Activated CD4-positive, alpha-beta T cell treated with anti-CD3 and anti-CD28 coated beads, Interleukin-2, amount 10 ng/mL, durations not matched to agents 24 days and 14 days (primary cell): Measurements from ENCODE around the gene GJD2. TPM values are rescaled to one million over a fixed set of nuclear protein-coding genes. Genes with fewer than 3 reads are reported as not detected.

Experiments
- DNase-seq: peaks from one replicate; pipeline ENCODE4 v3.0.0; 2022
- H3K27ac Mint-ChIP-seq: one replicate; pipeline ENCODE4 v1.8.0; 2022; ENCODE audit warnings: mild to moderate bottlenecking, mixed read lengths
- H3K27me3 Mint-ChIP-seq: one replicate; pipeline ENCODE4 v1.8.0; 2022; ENCODE audit warnings: mixed read lengths
- H3K36me3 Mint-ChIP-seq: one replicate; pipeline ENCODE4 v1.8.0; 2022; ENCODE audit warnings: low read depth, mild to moderate bottlenecking, mixed read lengths
- H3K4me1 Mint-ChIP-seq: one replicate; pipeline ENCODE4 v1.8.0; 2021; ENCODE audit warnings: mixed read lengths
- H3K4me3 Mint-ChIP-seq: one replicate; pipeline ENCODE4 v1.8.0; 2022; ENCODE audit warnings: mild to moderate bottlenecking, moderate library complexity, mixed read lengths
- H3K9me3 Mint-ChIP-seq: one replicate; pipeline ENCODE4 v1.8.0; 2021; ENCODE audit warnings: mixed read lengths
- intact Hi-C: fragments of 100-400 bp; cut with micrococcal nuclease; formaldehyde crosslinking; loops from one replicate; pipeline ENCODE4 v1.15.1; 2023
- total RNA-seq: library from RNA; stranded (reverse); gene quantifications from 2 replicates; pipeline ENCODE4 v1.2.3, GENCODE V29; 2022

Gene GJD2
- total RNA-seq, 1 donor from 2014 or later = not detected

DNA sequence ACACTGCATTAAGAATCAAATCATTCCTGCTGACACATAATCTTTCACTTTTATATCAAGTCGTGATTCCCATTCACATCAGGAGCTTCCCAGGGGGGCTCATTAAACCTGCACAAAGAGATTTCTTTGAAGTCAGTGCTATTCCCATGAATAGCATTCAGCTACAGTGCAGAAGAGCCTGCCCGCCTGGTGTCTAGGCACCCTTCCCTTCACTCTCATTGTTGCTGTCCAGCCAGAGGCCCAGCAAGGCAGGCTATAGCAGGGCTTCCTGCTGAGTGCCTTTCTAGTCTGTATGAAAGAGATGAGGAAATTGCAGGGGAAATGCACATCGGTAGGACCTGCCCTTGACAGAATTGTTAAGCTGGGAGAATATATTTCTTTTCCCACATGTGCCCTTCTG lies 4.5 kb upstream of the GJD2 start:
- intact Hi-C loops = no loop called here
- H3K4me3 Mint-ChIP-seq = no peak overlapping the region
- H3K4me1 Mint-ChIP-seq = no peaks in the 10 kb centered on the region
- H3K27ac Mint-ChIP-seq = no peak overlapping the region
- H3K36me3 Mint-ChIP-seq = no peaks in the 10 kb centered on the region
- H3K27me3 Mint-ChIP-seq = peaks cover 48% of the 10 kb centered on the region
- H3K9me3 Mint-ChIP-seq = no peaks in the 10 kb centered on the region
- DNase-seq = no peak

DNA sequence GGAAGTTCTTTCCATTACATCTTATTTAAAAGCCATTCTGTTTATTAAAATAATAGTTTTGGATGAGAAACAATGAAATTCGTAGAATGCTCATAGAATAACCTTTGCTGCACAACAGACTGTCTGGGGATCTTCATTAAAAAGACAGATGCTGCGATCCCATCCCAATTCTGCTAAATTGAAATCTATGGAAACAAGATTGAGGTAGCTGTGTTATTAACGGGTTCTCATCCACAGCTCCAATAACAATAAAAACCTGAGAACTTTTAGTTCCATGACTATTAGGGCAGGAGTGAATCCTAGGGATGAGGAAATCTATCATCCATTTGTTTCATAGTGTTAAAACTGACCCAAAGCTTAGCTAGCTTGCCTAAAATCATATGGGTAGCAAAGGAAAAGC lies 2.5 kb upstream of the GJD2 start:
- peaks cover 3% of the 10 kb centered on the region for H3K4me1 Mint-ChIP-seq
- H3K27me3 Mint-ChIP-seq = peaks cover 61% of the 10 kb centered on the region
- no peak overlapping the region for H3K4me3 Mint-ChIP-seq
- no peak overlapping the region for H3K27ac Mint-ChIP-seq
- intact Hi-C loops = no loop called here
- no peak for DNase-seq
- no peaks in the 10 kb centered on the region for H3K9me3 Mint-ChIP-seq
- H3K36me3 Mint-ChIP-seq = no peaks in the 10 kb centered on the region

DNA sequence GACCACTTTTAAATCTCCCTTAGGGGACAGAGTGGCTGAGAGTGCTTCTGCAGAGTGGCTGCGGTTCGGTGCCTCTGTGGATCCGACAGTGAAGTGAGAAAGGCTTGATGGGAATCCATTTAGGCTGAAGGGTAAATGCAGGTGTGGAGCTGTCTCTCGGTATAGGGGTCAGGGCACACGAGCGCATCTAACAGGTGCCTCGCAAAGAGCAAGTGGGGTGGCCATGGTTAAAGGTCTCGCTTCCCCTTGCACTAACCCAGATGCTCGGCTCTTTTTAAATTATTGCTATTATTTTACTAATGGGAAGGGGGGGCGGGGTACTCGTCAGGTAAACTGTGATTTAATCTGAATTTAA lies 598 bp upstream of the GJD2 start:
- Mint-ChIP-seq H3K4me1 (peaks cover 3% of the 10 kb centered on the region), H3K27me3 (peaks cover 56% of the 10 kb centered on the region), H3K36me3 (no peaks in the 10 kb centered on the region), H3K9me3 (no peaks in the 10 kb centered on the region), H3K4me3 (no peak overlapping the region), H3K27ac (no peak overlapping the region)
- intact Hi-C loops = no loop called here
- DNase-seq = no peak

DNA sequence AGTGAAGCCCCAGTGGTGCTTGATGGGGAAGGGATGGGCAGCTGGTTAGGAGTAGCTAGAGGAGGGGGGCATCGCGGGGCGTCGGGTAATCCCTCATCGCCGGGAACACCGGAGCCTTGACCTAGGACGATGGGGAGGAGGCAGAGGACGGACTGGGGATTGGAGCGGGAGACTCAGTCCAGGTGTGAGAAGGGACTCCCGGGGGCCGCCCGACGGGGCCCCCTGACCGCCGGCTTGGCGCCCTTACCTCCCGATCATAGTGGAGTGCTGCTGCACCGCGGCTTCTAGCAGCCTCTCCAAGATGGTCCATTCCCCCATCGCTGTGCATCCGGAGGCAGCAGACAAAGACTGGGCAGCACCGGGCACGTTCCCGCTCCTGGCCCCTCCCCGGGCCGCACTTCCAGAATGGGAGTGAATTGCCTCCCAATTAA lies 612 bp downstream of the GJD2 start:
- Mint-ChIP-seq H3K4me3 (no peak overlapping the region), H3K27ac (no peak overlapping the region)
- intact Hi-C loops = no loop called here

GRCh38 chr15:34753236-34753894 lies 1.4 kb downstream of the GJD2 start:
- Mint-ChIP-seq H3K27ac (no peak overlapping the region), H3K27me3 (peaks cover 57% of the 10 kb centered on the region), H3K9me3 (no peaks in the 10 kb centered on the region), H3K36me3 (no peaks in the 10 kb centered on the region), H3K4me1 (peaks cover 3% of the 10 kb centered on the region), H3K4me3 (no peak overlapping the region)
- intact Hi-C loops = no loop called here
- no peak for DNase-seq

More for the DNA sequence above, 612 bp downstream of the GJD2 start:
- Mint-ChIP-seq H3K9me3 (no peaks in the 10 kb centered on the region), H3K36me3 (no peaks in the 10 kb centered on the region), H3K4me1 (peaks cover 3% of the 10 kb centered on the region), H3K27me3 (peaks cover 59% of the 10 kb centered on the region)
- DNase-seq = no peak

DNA sequence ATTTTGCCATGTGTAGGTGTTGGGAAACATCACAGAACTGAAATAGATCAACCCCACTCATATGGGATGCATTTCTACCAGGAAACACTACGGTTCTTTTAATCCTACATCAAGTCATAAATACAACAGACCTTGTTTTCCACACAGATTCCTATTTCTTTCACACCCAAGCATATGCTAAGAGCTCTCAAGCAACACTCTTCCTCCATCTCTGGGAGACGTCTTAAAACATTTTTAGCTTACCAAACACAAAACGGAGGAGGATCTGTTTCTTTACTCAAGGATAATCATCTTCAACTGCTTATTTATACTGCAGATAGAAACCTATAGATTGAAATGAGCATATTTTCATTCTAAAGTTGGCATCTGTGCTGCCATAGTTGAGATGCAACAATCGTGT lies 5.1 kb downstream of the GJD2 start:
- no peak for DNase-seq
- no peak overlapping the region for H3K27ac Mint-ChIP-seq
- H3K4me3 Mint-ChIP-seq = no peak overlapping the region
- no peaks in the 10 kb centered on the region for H3K9me3 Mint-ChIP-seq
- H3K27me3 Mint-ChIP-seq = peaks cover 27% of the 10 kb centered on the region
- intact Hi-C loops = no loop called here
- peaks cover 3% of the 10 kb centered on the region for H3K4me1 Mint-ChIP-seq
- H3K36me3 Mint-ChIP-seq = no peaks in the 10 kb centered on the region

- no peak overlapping the region for H3K27ac Mint-ChIP-seq
- no peak overlapping the region for H3K4me3 Mint-ChIP-seq
- DNase-seq = no peak
- intact Hi-C loops = no loop called here
- peaks cover 17% of the 10 kb centered on the region for H3K27me3 Mint-ChIP-seq
- no peaks in the 10 kb centered on the region for H3K36me3 Mint-ChIP-seq
- no peaks in the 10 kb centered on the region for H3K4me1 Mint-ChIP-seq
- H3K9me3 Mint-ChIP-seq = no peaks in the 10 kb centered on the region
Observed at GRCh38 chr15:34739346-34739745, 15.5 kb downstream of the GJD2 start.

DNA sequence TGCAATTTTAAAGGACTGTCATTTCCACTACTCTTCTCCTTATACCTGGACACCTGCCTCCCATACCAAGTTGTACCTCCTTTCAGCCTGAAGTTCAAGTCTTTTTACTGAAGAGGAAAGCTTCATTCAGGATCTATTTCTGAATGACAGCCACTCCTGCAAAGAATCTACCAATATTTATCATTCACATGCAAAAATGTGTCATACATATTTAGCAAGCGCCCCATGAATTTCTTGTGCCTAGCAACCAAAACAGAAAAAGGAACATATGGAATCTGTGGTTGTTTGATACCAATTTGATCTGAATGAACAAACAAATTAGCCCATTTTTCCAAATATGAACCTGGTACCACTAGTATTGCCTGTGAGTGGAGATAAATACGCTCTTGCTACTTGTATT lies 16.8 kb downstream of the GJD2 start:
- no peaks in the 10 kb centered on the region for H3K9me3 Mint-ChIP-seq
- H3K4me1 Mint-ChIP-seq = no peaks in the 10 kb centered on the region
- no peak for DNase-seq
- H3K27ac Mint-ChIP-seq = no peak overlapping the region
- intact Hi-C loops = no loop called here
- no peak overlapping the region for H3K4me3 Mint-ChIP-seq
- H3K27me3 Mint-ChIP-seq = peaks cover 17% of the 10 kb centered on the region
- no peaks in the 10 kb centered on the region for H3K36me3 Mint-ChIP-seq

GRCh38 chr15:34737477-34737876 lies 17.3 kb downstream of the GJD2 start:
- no peak for DNase-seq
- Mint-ChIP-seq H3K9me3 (peaks cover under 1% of the 10 kb centered on the region), H3K27ac (no peak overlapping the region), H3K27me3 (peaks cover 17% of the 10 kb centered on the region), H3K4me1 (peaks cover under 1% of the 10 kb centered on the region), H3K4me3 (no peak overlapping the region), H3K36me3 (no peaks in the 10 kb centered on the region)
- intact Hi-C loops = no loop called here

- peaks cover 7% of the 10 kb centered on the region for H3K9me3 Mint-ChIP-seq
- intact Hi-C loops = no loop called here
- H3K27me3 Mint-ChIP-seq = peaks cover 22% of the 10 kb centered on the region
- H3K27ac Mint-ChIP-seq = no peak overlapping the region
- DNase-seq = no peak
- peaks cover 3% of the 10 kb centered on the region for H3K4me1 Mint-ChIP-seq
- no peak overlapping the region for H3K4me3 Mint-ChIP-seq
- H3K36me3 Mint-ChIP-seq = no peaks in the 10 kb centered on the region
Observed at GRCh38 chr15:34734303-34734702, 20.5 kb downstream of the GJD2 start.

DNA sequence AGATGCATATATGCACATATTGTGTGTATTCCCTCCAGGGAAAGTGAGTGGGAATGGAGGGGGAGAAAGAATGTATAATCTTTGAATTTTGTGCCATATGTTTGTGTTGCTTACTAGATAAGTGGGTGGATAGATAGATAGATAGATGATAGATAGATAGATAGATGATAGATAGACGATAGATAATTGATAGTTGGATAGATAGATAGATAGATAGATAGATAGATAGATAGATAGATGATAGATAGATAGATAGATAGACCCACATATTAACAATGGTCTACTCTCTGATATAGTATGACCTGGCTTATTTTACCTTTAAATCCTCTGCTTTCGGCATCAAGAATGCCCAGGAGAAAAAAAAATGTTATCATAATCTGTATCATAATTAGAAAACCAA lies 21.2 kb downstream of the GJD2 start:
- no peak overlapping the region for H3K27ac Mint-ChIP-seq

GRCh38 chr15:34732430-34732829 lies 22.4 kb downstream of the GJD2 start:
- H3K9me3 Mint-ChIP-seq = peaks cover 7% of the 10 kb centered on the region
- H3K4me3 Mint-ChIP-seq = no peak overlapping the region
- peaks cover 3% of the 10 kb centered on the region for H3K4me1 Mint-ChIP-seq
- DNase-seq = no peak
- peaks cover 17% of the 10 kb centered on the region for H3K27me3 Mint-ChIP-seq
- intact Hi-C loops = no loop called here
- no peak overlapping the region for H3K27ac Mint-ChIP-seq
- H3K36me3 Mint-ChIP-seq = no peaks in the 10 kb centered on the region

More for the DNA sequence above, 21.2 kb downstream of the GJD2 start:
- H3K4me3 Mint-ChIP-seq = no peak overlapping the region
- no peaks in the 10 kb centered on the region for H3K36me3 Mint-ChIP-seq
- DNase-seq = no peak
- intact Hi-C loops = no loop called here
- peaks cover 25% of the 10 kb centered on the region for H3K27me3 Mint-ChIP-seq
- peaks cover 3% of the 10 kb centered on the region for H3K4me1 Mint-ChIP-seq
- H3K9me3 Mint-ChIP-seq = peaks cover 7% of the 10 kb centered on the region

- DNase-seq = no peak
- H3K4me3 Mint-ChIP-seq = no peak overlapping the region
- H3K36me3 Mint-ChIP-seq = no peaks in the 10 kb centered on the region
- peaks cover 15% of the 10 kb centered on the region for H3K27me3 Mint-ChIP-seq
- H3K4me1 Mint-ChIP-seq = peaks cover 3% of the 10 kb centered on the region
- H3K9me3 Mint-ChIP-seq = peaks cover 7% of the 10 kb centered on the region
- intact Hi-C loops = no loop called here
- no peak overlapping the region for H3K27ac Mint-ChIP-seq
Observed at GRCh38 chr15:34730701-34731100, 24.1 kb downstream of the GJD2 start.

- no peaks in the 10 kb centered on the region for H3K36me3 Mint-ChIP-seq
- no peak for DNase-seq
- peaks cover 3% of the 10 kb centered on the region for H3K4me1 Mint-ChIP-seq
- H3K9me3 Mint-ChIP-seq = peaks cover 7% of the 10 kb centered on the region
- intact Hi-C loops = no loop called here
- H3K4me3 Mint-ChIP-seq = no peak overlapping the region
- H3K27me3 Mint-ChIP-seq = peaks cover 14% of the 10 kb centered on the region
- no peak overlapping the region for H3K27ac Mint-ChIP-seq
Observed at GRCh38 chr15:34729886-34730285, 24.9 kb downstream of the GJD2 start.

- peaks cover 7% of the 10 kb centered on the region for H3K9me3 Mint-ChIP-seq
- peaks cover 16% of the 10 kb centered on the region for H3K27me3 Mint-ChIP-seq
- H3K27ac Mint-ChIP-seq = no peak overlapping the region
- intact Hi-C loops = no loop called here
- DNase-seq = no peak
- H3K4me3 Mint-ChIP-seq = no peak overlapping the region
- H3K36me3 Mint-ChIP-seq = no peaks in the 10 kb centered on the region
- peaks cover 3% of the 10 kb centered on the region for H3K4me1 Mint-ChIP-seq
Observed at GRCh38 chr15:34729056-34729455, 25.7 kb downstream of the GJD2 start.
